Sigmoid colon (tissue), 7 donors: ENCODE measurements around the gene ZNF18. TPM values are rescaled to one million over a fixed set of nuclear protein-coding genes. Genes with fewer than 3 reads are reported as not detected.
"Not testable (repeated sequence)": the region's sequence is repeated elsewhere in the genome, so short reads cannot be mapped to it uniquely, and the experiment has no call there.

Source experiments
- DNase-seq: peaks from one replicate; pipeline ENCODE4 v3.0.0-alpha.2; 2019
- H3K27ac ChIP-seq, 4 donors: fragments of 200-600 bp; sonication (generic); one replicate each; pipeline ENCODE4 v1.5.1; 2016 to 2019; ENCODE audit warnings: mild to moderate bottlenecking in 1 of 4
- H3K27me3 ChIP-seq, 3 donors: fragments of 200-600 bp; sonication (generic); one replicate each; pipeline ENCODE4 v1.5.1; 2019; ENCODE audit warnings: mild to moderate bottlenecking in 1 of 3
- H3K36me3 ChIP-seq, 4 donors: fragments of 200-600 bp; sonication (generic); one replicate each; pipeline ENCODE4 v1.5.1; 2016 to 2019
- H3K4me1 ChIP-seq, 4 donors: fragments of 200-600 bp; sonication (generic); one replicate each; pipeline ENCODE4 v1.5.1; 2017 to 2019
- H3K4me3 ChIP-seq, 4 donors: fragments of 200-600 bp; sonication (generic); one replicate each; pipeline ENCODE4 v1.5.1; 2017 to 2019; ENCODE audit warnings: mild to moderate bottlenecking in 2 of 4, moderate library complexity in 1 of 4
- H3K9me3 ChIP-seq, 4 donors: fragments of 200-600 bp in 3 of 4; sonication (generic) in 3 of 4; one replicate each; pipeline versions ENCODE4 v1.5.1 to v1.6.1; 2013 to 2019
- CTCF ChIP-seq, 4 experiments: fragments of 450-650 bp in 3 of 4; fragments of 200-600 bp in 1 of 4; IDR thresholded peaks; one replicate each; pipeline ENCODE4 v1.5.1; 2016 to 2019; ENCODE audit warnings: antibody characterized with exemption in 4 of 4, mild to moderate bottlenecking in 3 of 4, moderate library complexity in 2 of 4
- EP300 ChIP-seq, 4 donors: sonication (generic); formaldehyde crosslinking; IDR thresholded peaks; one replicate each; pipeline ENCODE4 v1.6.1; 2017; ENCODE audit warnings: antibody characterized with exemption in 4 of 4
- POLR2A ChIP-seq, 2 donors: fragments of 450-650 bp; IDR thresholded peaks; one replicate each; pipeline ENCODE4 v1.6.1; 2016; ENCODE audit warnings: antibody characterized with exemption in 2 of 2, mild to moderate bottlenecking in 2 of 2, moderate library complexity in 2 of 2
- POLR2AphosphoS5 ChIP-seq, 4 donors: sonication (generic); formaldehyde crosslinking; IDR thresholded peaks; one replicate each; pipeline ENCODE4 v1.6.1; 2017; ENCODE audit warnings: antibody characterized with exemption in 4 of 4
- WGBS, 2 donors: extraction: QIAGEN DNeasy Blood & Tissue Kit; methylation state at CpG; one replicate each; pipeline ENCODE4 v1.1.7; 2013; 5-methylcytosine and 5-hydroxymethylcytosine counted together
- intact Hi-C: fragments of 100-400 bp; cut with DNase I; formaldehyde crosslinking; loops from one replicate; pipeline ENCODE4 v1.15.1; 2023
- polyA plus RNA-seq, 3 donors: library from polyadenylated mRNA; stranded (reverse); fragments of 200-250 nt; gene quantifications; one replicate each; pipeline ENCODE4 v1.2.3, GENCODE V29; 2013
- total RNA-seq, 4 donors: library from RNA; depleted of rRNA; stranded (reverse); fragments of >200 nt; gene quantifications; one replicate each; pipeline ENCODE4 v1.1.0, GENCODE V29; 2016
- donor health status: healthy with polysubstance abuse.
- donor health status: Bipolar disorder and iron deficiency.
- donor health status: healthy.

The ZNF18 gene
- total and polyA plus RNA-seq, 7 donors, result 3.0 to 8.9 (median 5.5) TPM

- Histone ChIP-seq H3K27ac (no peak overlapping the region), H3K4me1 (no peaks in the 10 kb centered on the region), H3K27me3 (no peaks in the 10 kb centered on the region), H3K4me3 (no peak overlapping the region), H3K9me3 (no peaks in the 10 kb centered on the region), H3K36me3 (peaks cover 0 to 56% (median 26%) of the 10 kb centered on the region in 4 donors)
- intact Hi-C loops, result loop anchor here (10.0 kb wide), 1 partner anchor 1107 kb away; no protein-coding TSS in a partner anchor
- DNase-seq, result no peak
- WGBS, 2 donors, result 96 to 97% methylated on average over 4 of the region's 4 CpGs
- no peak for TF ChIP-seq POLR2AphosphoS5 (IDR thresholded peaks at IDR 0.05)
- no peak for TF ChIP-seq EP300 (IDR thresholded peaks at IDR 0.05)
- TF ChIP-seq CTCF (IDR thresholded peaks at IDR 0.05), result no peak
- no peak for TF ChIP-seq POLR2A (IDR thresholded peaks at IDR 0.05)
Measured at GRCh38 chr17:11981862-11982261, 15.4 kb downstream of the ZNF18 start.

- no peak for DNase-seq
- H3K36me3 ChIP-seq, result peaks cover 0 to 57% (median 24%) of the 10 kb centered on the region in 4 donors
- 68 to 89% methylated on average over 2 of the region's 2 CpGs for WGBS, 2 donors
Measured at GRCh38 chr17:11980813-11981212, 16.5 kb downstream of the ZNF18 start.

GRCh38 chr17:11979795-11980194 is 17.5 kb downstream of the ZNF18 start:
- WGBS, 2 donors, result 96% methylated on average over 3 of the region's 3 CpGs
- Histone ChIP-seq H3K27ac (no peak overlapping the region), H3K4me3 (no peak overlapping the region), H3K36me3 (peaks cover 0 to 48% (median 24%) of the 10 kb centered on the region in 4 donors), H3K27me3 (no peaks in the 10 kb centered on the region), H3K9me3 (no peaks in the 10 kb centered on the region), H3K4me1 (no peaks in the 10 kb centered on the region)
- TF ChIP-seq POLR2A (IDR thresholded peaks at IDR 0.05), result no peak
- TF ChIP-seq CTCF (IDR thresholded peaks at IDR 0.05), result no peak
- no peak for TF ChIP-seq EP300 (IDR thresholded peaks at IDR 0.05)
- DNase-seq, result no peak
- intact Hi-C loops, result loop anchor here (10.0 kb wide), 1 partner anchor 1105 kb away; no protein-coding TSS in a partner anchor

More at GRCh38 chr17:11980813-11981212, 16.5 kb downstream of the ZNF18 start:
- H3K27ac ChIP-seq, result no peak overlapping the region
- H3K4me3 ChIP-seq, result no peak overlapping the region
- TF ChIP-seq POLR2AphosphoS5 (IDR thresholded peaks at IDR 0.05) (no peak), CTCF (IDR thresholded peaks at IDR 0.05) (no peak), EP300 (IDR thresholded peaks at IDR 0.05) (no peak)
- intact Hi-C loops, result loop anchor here (10.0 kb wide), 1 partner anchor 1106 kb away; no protein-coding TSS in a partner anchor
- H3K27me3 ChIP-seq, result no peaks in the 10 kb centered on the region
- no peaks in the 10 kb centered on the region for H3K4me1 ChIP-seq
- H3K9me3 ChIP-seq, result no peaks in the 10 kb centered on the region

GRCh38 chr17:11972741-11973140 is 24.5 kb downstream of the ZNF18 start:
- DNase-seq, intact Hi-C loops, H3K4me1 ChIP-seq, H3K9me3 ChIP-seq, H3K27ac ChIP-seq, H3K27me3 ChIP-seq, H3K4me3 ChIP-seq: not testable (repeated sequence)
- WGBS, 2 donors, result 93 to 94% methylated on average over 19 of the region's 19 CpGs
- peaks cover 0 to 10% (median 4%) of the 10 kb centered on the region in 4 donors for H3K36me3 ChIP-seq

GRCh38 chr17:11969565-11969964 is 27.7 kb downstream of the ZNF18 start:
- no peak overlapping the region for H3K4me3 ChIP-seq
- H3K9me3 ChIP-seq, result peaks cover 0 to 6% (median 2%) of the 10 kb centered on the region in 4 donors
- H3K36me3 ChIP-seq, result peaks cover 0 to 7% (median 0%) of the 10 kb centered on the region in 4 donors
- TF ChIP-seq CTCF (IDR thresholded peaks at IDR 0.05) (no peak), POLR2AphosphoS5 (IDR thresholded peaks at IDR 0.05) (no peak), POLR2A (IDR thresholded peaks at IDR 0.05) (no peak), EP300 (IDR thresholded peaks at IDR 0.05) (no peak)
- no peak overlapping the region for H3K27ac ChIP-seq
- DNase-seq, result no peak
- 95% methylated on average over 2 of the region's 2 CpGs for WGBS, 2 donors
- intact Hi-C loops, result no loop called here
- no peaks in the 10 kb centered on the region for H3K4me1 ChIP-seq
- no peaks in the 10 kb centered on the region for H3K27me3 ChIP-seq
